Measurements from ENCODE around the gene CYP2C19.

DNA sequence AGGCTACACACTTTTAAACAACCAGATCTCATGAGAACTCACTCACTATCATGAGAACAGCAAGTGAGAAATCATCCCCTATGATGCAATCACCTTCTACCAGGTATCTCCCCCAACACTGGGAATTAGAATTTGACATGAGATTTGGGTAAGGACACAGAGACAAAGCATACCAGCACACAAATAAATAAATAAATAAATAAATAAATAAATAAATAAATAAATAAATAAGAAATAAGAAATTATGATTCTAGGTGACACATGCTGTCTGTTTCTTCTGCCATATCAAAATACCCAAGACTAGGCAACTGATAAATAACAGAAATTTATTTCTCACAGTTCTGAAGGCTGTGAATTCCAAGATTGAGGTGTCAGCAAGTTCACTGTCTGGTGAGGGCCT is 88.8 kb downstream of the CYP2C19 start:
- TF ChIP-seq CTCF (tag by site-specific recombination; IDR thresholded peaks at IDR 0.05) (no peak), ATF2 (tag by site-specific recombination; IDR thresholded peaks at IDR 0.05; ENCODE audit: low read depth) (no peak), PBX3 (CRISPR knock-in tag; IDR thresholded peaks at IDR 0.05) (no peak), REST (tag by site-specific recombination; IDR thresholded peaks at IDR 0.05) (0 out of 2 replicates have a peak, but pooled peaks have one; percentile 22), ZNF514 (tag by site-specific recombination; IDR thresholded peaks at IDR 0.05) (no peak), ZNF140 (tag by site-specific recombination; IDR thresholded peaks at IDR 0.05) (peak; percentile 44), ZNF266 (tag by site-specific recombination; IDR thresholded peaks at IDR 0.05; ENCODE audit: low read depth) (0 out of 2 replicates have a peak, but pooled peaks have one; percentile 47), FEZF1 (tag by site-specific recombination; IDR thresholded peaks at IDR 0.05) (no peak)
